GM19328 (cell line): ENCODE results near the gene HPX.

Source experiments
- ATAC-seq: cut with Tn5 transposase; IDR thresholded peaks from one replicate; pipeline ENCODE4 v1.9.1; 2021; ENCODE audit warnings: mild to moderate bottlenecking, moderate library complexity; ENCODE audit not compliant: unreplicated experiment

Gene HPX

DNA sequence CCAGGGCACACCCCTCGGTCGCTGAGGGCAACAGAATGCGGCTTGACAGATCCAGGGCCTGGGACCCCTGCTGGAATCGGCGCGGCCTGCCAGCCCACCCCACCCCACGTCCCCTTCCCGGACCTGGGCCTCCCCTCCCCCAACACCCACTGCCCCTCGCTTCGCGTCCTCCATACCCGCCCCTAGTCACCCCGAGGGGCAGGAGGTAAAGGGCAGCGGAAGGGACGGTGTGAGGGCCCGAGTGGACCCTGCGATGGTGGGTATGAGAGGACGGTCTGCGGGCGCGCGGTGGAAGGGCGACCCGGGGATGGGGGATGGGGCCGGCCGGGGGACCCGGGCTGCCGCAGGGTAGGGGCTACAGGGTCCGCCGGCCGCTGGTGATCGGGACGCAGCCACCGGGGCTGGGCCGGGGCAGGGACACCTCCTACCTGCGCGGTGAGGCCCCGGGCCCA lies 22.2 kb downstream of the HPX start:
- no peak for ATAC-seq

DNA sequence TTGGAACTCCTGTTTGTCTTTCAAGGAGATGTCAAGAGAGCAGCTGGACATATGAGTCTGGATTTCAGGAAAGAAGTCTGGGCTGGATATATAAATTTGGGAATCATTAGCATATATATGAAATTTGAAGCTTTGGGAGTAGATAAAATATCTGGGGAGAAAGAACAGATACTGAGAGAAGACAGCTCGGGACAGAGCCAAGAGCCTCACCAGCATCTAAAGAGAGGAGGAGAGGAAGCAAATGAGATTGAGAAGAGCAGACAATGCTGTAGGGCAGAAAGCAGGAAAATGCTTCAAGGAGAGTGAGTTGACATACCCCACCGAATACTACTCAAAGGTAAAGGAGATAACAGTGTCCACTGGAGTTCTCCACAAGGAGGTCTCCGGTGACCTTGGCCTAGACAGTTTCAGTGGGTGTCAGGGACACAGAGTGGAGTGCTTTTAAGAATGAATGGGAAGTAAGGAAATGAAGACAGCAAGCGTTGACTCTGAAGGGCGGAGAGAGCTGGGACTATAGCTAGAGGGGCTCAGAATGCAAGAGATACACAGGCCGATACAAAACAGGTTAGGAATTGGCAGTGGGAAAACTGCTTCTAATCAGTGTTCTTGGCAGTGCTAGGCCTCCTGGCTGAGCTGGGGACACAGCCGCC lies 22.8 kb downstream of the HPX start:
- no peak for ATAC-seq

DNA sequence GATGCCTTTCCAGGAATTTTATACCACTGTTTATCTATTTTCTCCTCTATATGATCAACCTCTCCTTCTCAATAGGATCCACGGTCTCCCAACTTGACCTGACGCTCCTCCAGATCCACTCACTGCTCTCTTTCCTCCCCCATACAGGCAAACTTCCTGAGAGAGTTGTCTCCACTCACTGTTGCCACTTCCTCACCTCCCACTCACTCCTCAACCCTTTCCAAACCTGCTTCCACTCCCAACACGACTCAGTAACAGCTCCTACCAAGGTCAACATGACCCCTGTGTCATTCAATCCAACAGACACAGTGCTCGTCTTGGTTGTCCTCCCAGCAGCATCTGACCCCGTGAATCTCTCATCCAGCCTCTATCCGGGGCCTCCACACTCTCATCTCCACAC lies 25.0 kb downstream of the HPX start:
- no peak for ATAC-seq

DNA sequence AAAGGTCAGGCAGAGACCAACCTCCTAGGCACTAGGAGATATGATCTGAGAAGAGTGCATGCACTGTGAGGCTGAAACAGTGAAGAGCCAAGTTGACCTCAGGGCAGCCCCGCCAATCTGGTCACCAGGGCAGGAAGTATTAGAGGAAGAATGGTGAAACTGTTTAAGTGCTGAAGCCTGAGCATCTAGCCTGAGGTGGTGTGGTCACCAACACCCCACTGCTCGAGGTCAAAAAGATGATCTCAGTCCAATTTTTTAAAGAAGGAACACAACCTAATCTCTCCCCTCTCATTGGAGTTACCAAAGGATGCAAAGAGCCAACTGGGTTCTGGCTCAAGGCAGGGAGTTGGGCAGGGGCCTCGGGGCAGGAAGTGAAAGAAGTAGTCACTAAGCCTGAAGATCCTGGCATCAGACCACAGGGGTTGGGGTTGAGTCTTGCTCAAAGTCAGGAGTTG lies 25.9 kb downstream of the HPX start:
- no peak for ATAC-seq

DNA sequence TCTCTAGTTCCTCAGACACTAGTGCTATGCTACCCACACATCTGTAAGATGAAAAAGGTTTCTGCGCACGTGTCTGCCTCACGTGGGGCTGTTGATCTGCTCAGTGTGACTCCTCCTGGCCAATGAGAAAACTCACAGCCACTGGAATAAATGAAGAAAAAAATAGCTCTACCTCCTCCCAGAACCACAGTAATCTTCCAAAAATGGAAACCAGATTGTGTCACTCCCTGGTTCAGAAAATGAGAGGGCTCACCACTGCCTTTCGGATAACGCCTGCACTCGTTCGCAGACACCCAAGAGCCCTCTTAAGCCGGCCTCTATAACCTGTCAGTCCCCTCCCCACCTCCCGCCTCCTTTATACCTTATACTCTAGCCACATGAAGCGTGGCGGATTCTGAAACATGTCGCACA lies 27.0 kb downstream of the HPX start:
- ATAC-seq: no peak

DNA sequence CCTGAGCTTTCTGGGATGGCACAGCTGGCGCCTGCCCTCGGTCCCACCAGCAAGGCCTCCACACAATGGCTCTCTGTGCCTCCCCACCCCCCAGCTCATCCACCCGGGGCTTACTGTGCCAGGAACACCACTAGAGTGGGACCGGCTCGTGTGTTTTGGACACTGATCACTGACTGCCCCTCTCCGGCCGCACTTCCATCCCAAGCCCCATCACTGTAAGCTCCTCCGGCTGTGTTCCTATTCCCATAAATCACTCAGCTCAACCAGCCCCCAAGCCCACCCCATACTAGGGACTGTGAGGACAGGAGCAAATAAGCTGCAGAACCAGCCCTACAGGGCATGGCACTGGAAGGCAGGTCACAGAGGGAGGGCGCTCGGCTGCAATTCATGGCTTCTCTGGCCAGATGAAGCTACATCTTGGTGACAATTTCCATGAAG lies 29.2 kb downstream of the HPX start:
- ATAC-seq: no peak

DNA sequence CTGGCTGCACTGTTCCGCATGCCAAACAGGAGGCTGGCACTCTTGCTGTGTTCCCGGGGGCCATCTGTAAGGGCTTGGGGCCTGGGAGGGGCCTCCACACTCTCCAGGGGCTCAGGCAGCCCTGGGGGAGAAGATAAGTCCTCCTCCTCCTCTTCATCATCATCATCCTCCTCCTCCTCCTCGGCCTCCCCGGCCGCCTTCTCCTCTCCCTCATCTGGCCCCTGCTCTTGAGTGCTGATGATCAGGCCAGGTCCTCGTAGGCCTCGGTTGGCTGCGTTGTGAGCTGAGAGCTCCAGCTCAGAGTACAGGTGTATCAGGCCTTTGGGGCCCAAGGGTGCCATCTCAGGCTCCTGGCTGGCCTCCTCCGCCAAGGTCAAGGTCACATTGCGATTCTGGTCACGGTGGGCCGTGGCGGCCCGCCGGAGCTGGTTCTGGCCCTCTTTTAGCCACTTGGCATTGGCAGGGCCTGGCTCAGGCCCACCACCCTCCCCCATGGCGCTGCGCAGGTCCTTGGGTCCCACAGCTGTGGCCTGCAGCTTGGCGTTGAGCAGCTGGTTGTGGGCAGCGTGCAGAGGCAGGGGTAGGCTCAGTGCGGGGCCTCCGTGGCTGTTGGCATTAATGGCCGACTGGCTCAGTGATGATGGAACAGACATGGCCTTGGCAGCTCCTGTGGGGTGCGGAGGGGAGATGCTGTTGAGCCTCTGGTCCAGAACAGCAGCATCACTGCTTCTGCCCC lies 29.9 kb downstream of the HPX start:
- no peak for ATAC-seq

DNA sequence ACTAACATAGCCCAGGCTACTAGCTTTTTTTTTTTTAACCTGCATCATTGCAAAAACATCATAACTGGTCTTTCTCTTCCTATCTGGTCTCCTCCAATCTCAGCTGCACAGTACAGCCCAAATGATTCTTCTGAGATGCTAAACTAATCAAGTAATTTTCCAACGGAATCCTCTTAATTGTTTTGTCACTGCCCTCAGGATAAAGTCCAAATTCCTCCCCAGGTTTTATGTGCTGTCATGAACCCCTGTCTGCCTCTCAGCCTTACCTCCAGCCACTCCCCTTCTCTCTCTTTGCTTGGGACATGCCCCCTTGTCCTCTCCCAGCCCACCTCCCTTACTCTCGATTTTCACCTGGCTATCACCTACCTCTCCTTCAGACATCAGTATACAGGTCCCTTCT lies 34.4 kb downstream of the HPX start:
- ATAC-seq: no peak

DNA sequence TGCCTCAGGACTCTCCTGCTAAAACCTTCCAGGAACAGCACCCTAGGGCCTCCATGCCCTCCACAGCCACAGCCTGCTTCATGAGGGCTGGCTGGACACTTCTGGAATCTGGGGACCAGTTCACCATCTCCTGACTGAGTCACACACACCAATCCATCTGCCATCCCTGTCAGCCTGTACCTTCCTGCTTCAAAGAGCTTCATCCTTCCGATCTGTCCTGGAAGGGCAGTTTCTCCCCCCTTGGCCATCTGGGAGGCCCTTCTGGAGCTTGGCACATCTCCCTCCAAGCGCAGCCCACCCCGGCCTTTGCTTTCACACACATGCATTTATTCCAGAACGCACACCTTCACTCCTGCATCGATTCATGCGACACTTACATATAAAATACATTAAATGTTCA lies 34.9 kb downstream of the HPX start:
- no peak for ATAC-seq

DNA sequence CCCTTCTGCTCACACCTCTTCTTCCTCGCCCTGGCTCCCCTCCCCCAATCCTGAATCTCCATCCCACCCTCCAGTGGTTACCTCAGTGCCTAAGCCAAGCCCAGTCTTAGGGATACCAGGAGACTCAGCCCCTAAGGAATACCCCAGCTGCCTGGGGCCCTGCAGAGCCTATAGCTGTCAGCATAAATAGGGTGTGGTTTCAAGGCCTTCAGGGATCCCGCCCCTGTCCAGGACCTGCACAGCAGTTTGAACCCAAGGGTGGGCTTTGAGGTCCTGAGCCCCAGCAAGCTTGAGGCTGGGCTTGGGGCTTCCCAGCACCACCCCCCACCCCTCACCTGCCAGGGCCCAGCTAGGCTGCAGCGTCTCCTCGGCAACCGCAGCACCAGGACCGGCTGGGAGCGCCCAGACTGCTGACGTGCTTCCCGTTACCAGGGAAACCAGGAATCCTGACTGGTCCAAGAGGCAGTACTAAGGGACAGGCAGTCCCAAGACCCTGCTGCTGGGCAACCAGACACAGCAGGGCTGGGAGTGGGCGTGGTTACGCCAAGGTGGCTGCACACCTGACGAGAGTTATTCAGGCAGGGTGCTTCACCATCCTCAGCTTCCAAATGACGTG lies 35.6 kb downstream of the HPX start:
- ATAC-seq: no peak

DNA sequence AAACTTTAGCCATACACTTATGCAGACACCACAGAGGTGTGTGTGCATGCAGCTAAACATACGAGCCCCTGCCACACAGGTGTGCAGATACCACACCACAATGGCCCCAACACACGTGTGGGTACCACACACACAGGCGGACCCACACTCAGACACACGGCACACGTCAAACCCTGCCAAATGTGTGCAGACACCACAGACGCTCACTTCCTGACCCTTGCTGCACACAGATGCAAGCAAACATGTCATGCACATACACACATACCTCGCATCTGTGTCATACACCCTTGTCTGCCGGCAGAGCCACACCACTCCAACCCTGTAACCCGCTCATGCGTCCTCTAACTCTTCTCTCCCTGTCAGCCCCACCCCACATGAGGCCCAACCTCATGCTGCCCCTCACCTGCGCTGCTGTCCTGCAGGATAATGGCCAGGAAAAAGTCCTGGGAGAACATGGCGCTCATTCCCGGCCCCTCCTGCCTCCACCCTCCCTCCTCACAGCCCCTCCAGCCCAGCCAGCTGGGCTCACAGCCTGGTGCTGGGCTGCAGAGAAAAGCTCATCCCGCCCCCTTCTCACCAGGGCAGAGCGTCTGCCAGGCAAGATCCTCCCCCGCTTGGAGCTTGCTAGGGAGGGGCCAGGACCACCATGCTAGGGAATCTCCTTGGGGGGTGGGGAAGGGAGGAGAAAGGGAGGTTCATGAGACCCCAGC lies 36.3 kb downstream of the HPX start:
- ATAC-seq: no peak

DNA sequence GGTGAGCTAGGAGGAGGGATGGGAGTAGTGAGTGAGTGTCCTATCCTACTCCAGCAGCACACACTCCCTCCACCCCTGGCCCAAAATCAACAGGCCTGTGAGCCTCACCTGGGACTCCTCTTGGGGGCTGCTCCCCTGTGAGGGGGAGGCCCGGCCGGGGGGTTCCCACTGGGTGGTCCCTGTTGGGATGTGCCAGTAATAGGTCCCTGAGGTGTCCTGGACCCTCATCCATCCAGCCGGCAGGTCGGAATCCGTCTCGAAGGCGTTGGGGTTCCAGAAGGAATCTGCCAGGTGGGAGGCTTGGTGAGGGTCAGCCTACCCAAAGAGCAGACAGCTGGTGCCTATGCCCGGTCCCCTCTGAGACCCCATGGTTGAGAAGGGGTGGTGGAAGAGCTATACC lies 37.2 kb downstream of the HPX start:
- no peak for ATAC-seq

DNA sequence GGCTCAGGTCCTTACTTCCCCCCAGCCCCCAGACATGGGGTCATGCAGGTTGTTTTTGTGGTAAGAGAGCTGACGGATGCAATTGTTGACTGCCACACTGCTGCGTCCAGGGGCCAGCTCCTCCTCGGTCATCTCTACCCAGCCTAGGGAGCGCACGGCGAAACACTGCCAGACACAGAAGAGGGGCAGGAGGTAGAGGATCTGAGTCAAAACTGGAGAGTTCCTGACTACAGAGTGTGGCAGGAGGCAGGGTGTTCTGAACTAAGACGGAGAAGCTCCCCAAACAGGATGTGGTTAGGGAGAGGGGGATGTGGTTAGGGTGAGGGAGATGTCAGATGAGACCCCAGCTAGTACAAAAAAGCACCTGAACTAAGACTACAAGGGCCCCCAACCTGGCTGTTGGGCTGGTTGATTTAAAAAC lies 38.2 kb downstream of the HPX start:
- ATAC-seq: peak; percentile 85

DNA sequence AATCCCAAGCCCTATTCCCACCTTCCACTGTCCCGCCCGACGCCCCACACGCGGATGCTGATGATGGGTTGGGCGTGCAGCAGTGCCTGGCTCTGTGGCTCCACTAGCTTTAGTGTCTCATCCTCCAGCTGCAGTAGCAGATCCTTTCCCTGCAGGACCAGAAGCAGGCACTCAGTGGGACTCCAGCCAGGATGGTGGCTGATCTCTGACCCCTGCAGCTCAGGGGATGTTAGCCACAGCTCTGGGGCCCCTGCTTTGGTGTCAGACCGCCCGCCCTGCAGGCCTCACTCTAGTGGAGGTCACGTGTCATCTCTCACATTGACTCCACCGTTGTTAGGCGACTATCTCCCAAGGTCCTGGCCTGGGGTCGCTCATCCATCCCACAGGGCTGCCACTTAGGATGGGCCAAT lies 38.7 kb downstream of the HPX start:
- peak; percentile 26 for ATAC-seq

DNA sequence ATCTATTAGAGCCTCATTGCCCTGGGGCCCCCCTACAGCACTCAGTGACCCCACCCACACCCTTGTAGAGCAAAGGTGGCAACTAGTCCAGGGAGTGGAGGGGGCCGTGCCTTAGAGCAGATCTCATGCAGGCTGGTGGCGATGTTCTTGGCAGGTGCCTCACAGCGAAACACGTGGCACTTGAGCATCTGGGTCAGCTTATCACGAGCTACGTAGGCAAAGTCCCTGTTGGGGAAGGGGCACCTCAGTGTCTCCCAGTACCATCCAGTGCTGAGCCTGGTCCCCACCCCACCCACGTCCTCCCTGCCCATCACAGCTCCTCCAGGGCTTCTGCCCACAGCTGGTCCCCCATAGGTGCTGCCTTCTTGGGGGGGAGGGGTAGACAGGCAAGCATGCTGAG lies 39.3 kb downstream of the HPX start:
- ATAC-seq: no peak

DNA sequence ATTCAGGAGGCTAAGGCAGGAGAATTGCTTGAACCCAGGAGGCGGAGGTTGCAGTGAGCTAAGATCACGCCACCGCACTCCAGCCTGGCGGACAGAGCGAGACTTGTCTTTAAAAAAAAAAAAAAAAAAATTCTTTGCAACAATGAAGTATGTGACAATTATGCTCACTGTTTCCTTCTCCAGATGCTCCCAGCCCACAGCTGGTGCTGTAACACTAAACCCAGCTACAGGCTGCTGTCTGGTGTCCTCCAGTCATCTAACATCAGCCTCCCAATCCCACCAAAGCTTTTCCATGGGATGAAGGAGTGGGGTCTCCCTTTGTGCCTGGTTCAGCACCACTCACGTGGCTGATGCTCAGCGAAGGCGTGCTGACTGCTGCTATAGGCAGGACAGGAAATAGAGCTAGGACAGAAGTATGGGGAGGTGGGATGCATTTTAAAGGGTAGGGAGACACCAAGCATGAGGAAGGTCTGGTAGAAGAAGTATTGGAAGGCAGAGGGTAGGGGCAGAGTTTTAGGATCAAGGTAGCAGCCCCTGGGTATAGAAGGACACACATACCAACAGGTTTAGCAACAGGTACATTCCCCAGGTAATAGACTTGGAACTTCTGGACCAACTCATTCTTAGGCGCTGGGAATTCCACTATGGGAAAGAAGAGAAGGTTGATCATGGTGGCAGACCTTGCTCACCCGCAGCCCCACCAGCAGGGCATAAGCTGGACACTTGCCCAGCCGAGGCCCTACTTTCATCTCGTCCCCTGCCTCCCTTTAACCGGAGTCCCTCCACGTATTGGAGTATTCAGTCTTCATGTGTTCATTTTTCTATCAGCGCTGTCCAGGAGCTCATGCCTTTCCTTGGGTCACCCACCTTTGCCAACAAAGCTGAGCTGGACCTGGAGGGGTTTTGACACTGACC lies 40.1 kb downstream of the HPX start:
- no peak for ATAC-seq

DNA sequence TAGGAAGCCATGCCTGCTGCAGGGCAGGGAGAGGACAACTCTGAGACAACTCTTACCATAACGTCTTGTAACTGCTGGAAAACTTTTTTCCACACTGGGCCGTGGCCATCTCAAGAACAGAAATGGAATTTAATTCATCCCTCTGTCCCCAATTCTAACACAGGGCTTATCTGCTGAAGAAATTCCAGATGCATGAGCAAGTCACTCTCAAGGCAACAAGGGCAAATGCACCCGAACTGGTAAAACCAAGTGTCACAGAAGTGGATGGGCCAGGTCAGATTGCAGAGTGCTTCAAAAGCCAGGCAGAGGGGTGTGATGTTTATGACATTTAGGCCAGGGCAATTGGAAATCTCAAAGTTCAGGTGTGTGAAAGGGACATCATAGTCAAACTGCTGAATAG lies 43.2 kb downstream of the HPX start:
- ATAC-seq: no peak

DNA sequence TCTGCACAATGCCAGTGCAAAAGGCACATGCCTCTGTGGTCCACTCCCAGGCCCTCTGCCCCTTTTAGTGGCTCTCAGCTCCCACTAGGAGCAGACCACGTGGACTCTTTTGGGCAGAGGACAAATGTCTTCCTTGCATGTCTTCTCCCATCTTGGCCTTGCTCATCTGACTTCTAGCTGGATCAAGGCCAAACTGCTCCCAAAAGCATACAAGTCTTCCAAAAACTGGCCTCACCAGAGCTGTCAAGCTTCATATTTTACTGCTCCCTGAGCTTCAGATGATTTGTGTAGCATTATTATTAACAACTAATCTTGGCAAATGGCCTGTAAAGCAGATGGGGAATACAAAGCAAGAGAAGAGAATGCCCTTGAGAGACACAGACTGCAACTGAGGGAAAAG lies 43.6 kb downstream of the HPX start:
- ATAC-seq: no peak

DNA sequence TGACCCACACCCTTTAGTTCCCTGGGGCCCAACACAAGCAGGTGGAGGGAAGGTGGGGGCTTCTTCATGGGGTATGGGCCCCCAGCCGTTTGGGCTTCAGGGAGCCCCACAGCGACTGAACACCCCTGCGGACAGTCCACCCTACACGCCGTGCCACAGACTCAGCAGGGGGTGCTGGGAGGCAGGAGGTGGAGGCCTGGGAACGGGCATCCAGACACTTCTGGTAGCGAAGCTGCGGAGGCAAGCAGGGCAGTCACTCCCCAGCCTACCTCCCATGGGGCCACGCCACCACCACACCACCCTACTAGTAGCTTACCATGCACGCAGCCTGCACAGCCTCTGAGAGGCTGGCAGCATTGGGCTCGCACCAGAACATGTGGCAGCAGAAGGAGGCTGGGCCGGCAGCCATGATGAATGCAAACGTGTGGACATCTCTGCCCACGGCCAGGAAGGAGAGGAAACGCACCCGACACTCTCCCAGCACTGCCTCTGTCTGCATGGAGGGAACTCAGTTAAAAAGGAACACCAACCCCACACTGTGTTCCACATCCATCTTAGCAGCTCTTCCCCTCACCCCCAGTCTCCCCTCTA lies 45.2 kb downstream of the HPX start:
- ATAC-seq: no peak
